ENCODE measurements around the gene TMEM120B.

TMEM120B gene

GRCh38 chr12:121767525-121768016 is 55.0 kb downstream of the TMEM120B start:
- TF ChIP-seq YY1 (IDR thresholded peaks at IDR 0.05; ENCODE audit: insufficient read depth, insufficient read length) (no peak), SUZ12 (IDR thresholded peaks at IDR 0.05; ENCODE audit: extremely low read depth, insufficient read depth, insufficient read length) (no peak), ZNF274 (IDR thresholded peaks at IDR 0.05; ENCODE audit: low read depth, low read length) (no peak)
- no peak for DNase-seq (ENCODE audit: low read depth, low spot score)
- H3K36me3 ChIP-seq (ENCODE audit: insufficient read depth, insufficient read length, low read length): peaks cover 39% of the 10 kb centered on the region
- H3K4me1 ChIP-seq (ENCODE audit: insufficient read depth, insufficient read length): peaks cover 29% of the 10 kb centered on the region
- H3K27me3 ChIP-seq (ENCODE audit: insufficient read depth, insufficient read length): no peaks in the 10 kb centered on the region
- H3K9ac ChIP-seq (ENCODE audit: insufficient read length, low read depth): no peak overlapping the region
- no peaks in the 10 kb centered on the region for H3K9me3 ChIP-seq (ENCODE audit: insufficient read depth, low read length)
- H3K4me3 ChIP-seq (ENCODE audit: insufficient read length, low read depth): no peak overlapping the region

GRCh38 chr12:121769297-121769830 is 56.8 kb downstream of the TMEM120B start:
- peaks cover 38% of the 10 kb centered on the region for H3K4me1 ChIP-seq (ENCODE audit: insufficient read depth, insufficient read length)
- peaks cover 39% of the 10 kb centered on the region for H3K36me3 ChIP-seq (ENCODE audit: insufficient read depth, insufficient read length, low read length)
- no peak overlapping the region for H3K4me3 ChIP-seq (ENCODE audit: insufficient read length, low read depth)
- no peak for DNase-seq (ENCODE audit: low read depth, low spot score)
- TF ChIP-seq YY1 (IDR thresholded peaks at IDR 0.05; ENCODE audit: insufficient read depth, insufficient read length): no peak
- TF ChIP-seq ZNF274 (IDR thresholded peaks at IDR 0.05; ENCODE audit: low read depth, low read length): no peak
- no peak for TF ChIP-seq SUZ12 (IDR thresholded peaks at IDR 0.05; ENCODE audit: extremely low read depth, insufficient read depth, insufficient read length)
- no peaks in the 10 kb centered on the region for H3K9me3 ChIP-seq (ENCODE audit: insufficient read depth, low read length)
- H3K9ac ChIP-seq (ENCODE audit: insufficient read length, low read depth): no peak overlapping the region
- no peaks in the 10 kb centered on the region for H3K27me3 ChIP-seq (ENCODE audit: insufficient read depth, insufficient read length)

- Histone ChIP-seq H3K27me3 (ENCODE audit: insufficient read depth, insufficient read length) (no peaks in the 10 kb centered on the region), H3K4me1 (ENCODE audit: insufficient read depth, insufficient read length) (peaks cover 42% of the 10 kb centered on the region), H3K4me3 (ENCODE audit: insufficient read length, low read depth) (no peak overlapping the region), H3K36me3 (ENCODE audit: insufficient read depth, insufficient read length, low read length) (peaks cover 40% of the 10 kb centered on the region), H3K9ac (ENCODE audit: insufficient read length, low read depth) (peak overlapping the region; percentile 62), H3K9me3 (ENCODE audit: insufficient read depth, low read length) (no peaks in the 10 kb centered on the region)
- no peak for DNase-seq (ENCODE audit: low read depth, low spot score)
- TF ChIP-seq YY1 (IDR thresholded peaks at IDR 0.05; ENCODE audit: insufficient read depth, insufficient read length) (no peak), ZNF274 (IDR thresholded peaks at IDR 0.05; ENCODE audit: low read depth, low read length) (no peak), SUZ12 (IDR thresholded peaks at IDR 0.05; ENCODE audit: extremely low read depth, insufficient read depth, insufficient read length) (no peak)
These were observed 57.3 kb downstream of the TMEM120B start for GRCh38 chr12:121769831-121770301.

GRCh38 chr12:121770388-121770787 is 57.8 kb downstream of the TMEM120B start:
- Histone ChIP-seq H3K4me3 (ENCODE audit: insufficient read length, low read depth) (no peak overlapping the region), H3K9ac (ENCODE audit: insufficient read length, low read depth) (peak overlapping the region; percentile 62)

GRCh38 chr12:121770813-121771625 is 58.5 kb downstream of the TMEM120B start:
- H3K9ac ChIP-seq (ENCODE audit: insufficient read length, low read depth): peak overlapping the region; percentile 62
- no peak overlapping the region for H3K4me3 ChIP-seq (ENCODE audit: insufficient read length, low read depth)
- peaks cover 45% of the 10 kb centered on the region for H3K36me3 ChIP-seq (ENCODE audit: insufficient read depth, insufficient read length, low read length)
- TF ChIP-seq YY1 (IDR thresholded peaks at IDR 0.05; ENCODE audit: insufficient read depth, insufficient read length) (no peak), ZNF274 (IDR thresholded peaks at IDR 0.05; ENCODE audit: low read depth, low read length) (no peak), SUZ12 (IDR thresholded peaks at IDR 0.05; ENCODE audit: extremely low read depth, insufficient read depth, insufficient read length) (no peak)
- no peaks in the 10 kb centered on the region for H3K9me3 ChIP-seq (ENCODE audit: insufficient read depth, low read length)
- DNase-seq (ENCODE audit: low read depth, low spot score): no peak
- H3K27me3 ChIP-seq (ENCODE audit: insufficient read depth, insufficient read length): no peaks in the 10 kb centered on the region
- peaks cover 47% of the 10 kb centered on the region for H3K4me1 ChIP-seq (ENCODE audit: insufficient read depth, insufficient read length)

More at GRCh38 chr12:121770388-121770787, 57.8 kb downstream of the TMEM120B start:
- DNase-seq (ENCODE audit: low read depth, low spot score): no peak
- Histone ChIP-seq H3K9me3 (ENCODE audit: insufficient read depth, low read length) (no peaks in the 10 kb centered on the region), H3K4me1 (ENCODE audit: insufficient read depth, insufficient read length) (peaks cover 45% of the 10 kb centered on the region), H3K36me3 (ENCODE audit: insufficient read depth, insufficient read length, low read length) (peaks cover 40% of the 10 kb centered on the region), H3K27me3 (ENCODE audit: insufficient read depth, insufficient read length) (no peaks in the 10 kb centered on the region)
- TF ChIP-seq ZNF274 (IDR thresholded peaks at IDR 0.05; ENCODE audit: low read depth, low read length) (no peak), YY1 (IDR thresholded peaks at IDR 0.05; ENCODE audit: insufficient read depth, insufficient read length) (no peak), SUZ12 (IDR thresholded peaks at IDR 0.05; ENCODE audit: extremely low read depth, insufficient read depth, insufficient read length) (no peak)

GRCh38 chr12:121773011-121773777 is 60.6 kb downstream of the TMEM120B start:
- Histone ChIP-seq H3K4me3 (ENCODE audit: insufficient read length, low read depth) (no peak overlapping the region), H3K9me3 (ENCODE audit: insufficient read depth, low read length) (no peaks in the 10 kb centered on the region), H3K36me3 (ENCODE audit: insufficient read depth, insufficient read length, low read length) (peaks cover 53% of the 10 kb centered on the region), H3K9ac (ENCODE audit: insufficient read length, low read depth) (peak overlapping the region; percentile 46), H3K4me1 (ENCODE audit: insufficient read depth, insufficient read length) (peaks cover 44% of the 10 kb centered on the region), H3K27me3 (ENCODE audit: insufficient read depth, insufficient read length) (no peaks in the 10 kb centered on the region)
- no peak for TF ChIP-seq YY1 (IDR thresholded peaks at IDR 0.05; ENCODE audit: insufficient read depth, insufficient read length)
- TF ChIP-seq SUZ12 (IDR thresholded peaks at IDR 0.05; ENCODE audit: extremely low read depth, insufficient read depth, insufficient read length): no peak
- TF ChIP-seq ZNF274 (IDR thresholded peaks at IDR 0.05; ENCODE audit: low read depth, low read length): no peak
- DNase-seq (ENCODE audit: low read depth, low spot score): peak; percentile 63

Data from NT2/D1 (cell line).